Uterus (tissue), 2 donors: ENCODE data around the gene HCFC2.

ENCODE experiments used
- CTCF ChIP-seq, 4 experiments: fragments of 200-600 bp in 2 of 4; fragments of 450-650 bp in 2 of 4; sonication (generic) in 2 of 4; IDR thresholded peaks; one replicate each; pipeline ENCODE4 v1.5.1; 2016 to 2019; ENCODE audit warnings: antibody characterized with exemption in 4 of 4, mild to moderate bottlenecking in 2 of 4, moderate library complexity in 1 of 4
- POLR2A ChIP-seq, 2 donors: fragments of 450-650 bp; IDR thresholded peaks; one replicate each; pipeline ENCODE4 v1.6.1; 2016; ENCODE audit warnings: antibody characterized with exemption in 2 of 2, mild to moderate bottlenecking in 1 of 2, moderate library complexity in 1 of 2

GRCh38 chr12:104106965-104107364 lies 42.6 kb downstream of the HCFC2 start:
- TF ChIP-seq CTCF (IDR thresholded peaks at IDR 0.05) (no peak), POLR2A (IDR thresholded peaks at IDR 0.05) (no peak)
